GM15510 (cell line): ENCODE measurements around the gene FUCA2.

Source experiments
- POLR2A ChIP-seq: IDR thresholded peaks from 3 replicates; pipeline ENCODE4 v1.6.1; 2011; ENCODE audit warnings: borderline replicate concordance; ENCODE audit not compliant: insufficient read length; ENCODE audit errors: extremely low read depth

FUCA2 gene

GRCh38 chr6:143482593-143482992, 28.9 kb downstream of the FUCA2 start:
- TF ChIP-seq POLR2A, result no peak

GRCh38 chr6:143478479-143479062, 32.9 kb downstream of the FUCA2 start:
- no peak for TF ChIP-seq POLR2A

GRCh38 chr6:143476545-143476944, 35.0 kb downstream of the FUCA2 start:
- TF ChIP-seq POLR2A, result no peak

DNA sequence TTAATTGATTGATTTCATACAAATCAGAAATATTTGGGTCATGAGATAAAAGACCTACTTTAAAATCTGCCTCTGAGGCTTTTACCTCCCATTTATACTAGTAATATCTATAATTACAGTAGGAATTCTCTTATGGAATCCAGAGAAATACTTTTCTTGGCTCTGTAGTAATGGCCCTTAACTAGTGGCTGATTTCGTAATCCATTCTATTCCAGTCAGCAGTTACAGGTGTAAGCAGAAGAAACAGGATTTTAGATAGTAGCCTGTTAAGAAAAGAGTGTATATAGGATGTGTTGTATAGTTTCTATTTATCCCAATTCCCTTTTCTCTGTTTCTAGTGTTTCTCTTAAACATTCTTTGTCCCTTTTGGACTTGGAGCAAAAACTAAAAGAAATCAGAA, 39.7 kb downstream of the FUCA2 start:
- TF ChIP-seq POLR2A, result no peak

- TF ChIP-seq POLR2A, result no peak
Measured at GRCh38 chr6:143468026-143468425, 43.5 kb downstream of the FUCA2 start.

GRCh38 chr6:143465546-143465945, 46.0 kb downstream of the FUCA2 start:
- TF ChIP-seq POLR2A, result no peak

DNA sequence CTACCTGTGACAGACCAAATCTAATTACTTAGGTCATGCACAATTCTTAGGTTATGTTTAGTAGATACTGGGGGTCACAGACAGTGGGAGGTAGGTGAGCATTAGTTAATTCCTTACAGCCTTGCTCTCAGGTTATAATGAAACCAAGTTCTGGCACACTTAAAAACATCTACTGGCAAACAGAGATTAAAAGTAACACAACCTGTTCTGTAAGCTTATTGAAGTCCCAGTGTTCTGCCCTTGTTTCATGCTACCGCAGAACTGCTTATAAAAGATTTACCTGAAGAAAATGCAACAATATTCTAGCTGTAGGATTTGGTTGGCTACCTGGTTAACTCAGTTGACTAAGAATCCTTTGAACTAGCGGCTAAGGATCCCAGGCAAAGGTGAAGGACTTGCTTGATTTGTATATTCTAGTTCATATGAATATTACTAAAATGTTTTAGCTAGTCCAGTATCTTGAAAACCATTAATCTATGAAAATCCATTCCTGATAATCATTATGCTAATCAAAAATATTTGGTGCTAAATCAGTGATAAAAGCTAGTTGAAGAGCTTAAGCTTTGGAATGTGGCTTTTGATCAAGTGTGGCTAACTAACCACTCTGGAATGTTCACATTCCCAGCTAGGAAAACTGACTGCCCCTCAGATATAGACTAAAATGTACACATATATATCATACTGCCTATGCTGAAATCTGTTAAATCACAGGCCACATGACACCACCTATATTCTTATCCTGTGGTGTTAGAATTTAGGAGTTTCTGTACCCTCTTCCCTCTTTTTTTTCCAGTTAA, 53.8 kb downstream of the FUCA2 start:
- no peak for TF ChIP-seq POLR2A

GRCh38 chr6:143451531-143451930, 60.0 kb downstream of the FUCA2 start:
- TF ChIP-seq POLR2A, result no peak

- peak; percentile 71 for TF ChIP-seq POLR2A
Measured at GRCh38 chr6:143450453-143451371, 60.8 kb downstream of the FUCA2 start, which contains the start of the genes ADAT2 and PEX3. ADAT2 (minus strand) TSS chr6:143450695; CDS start chr6:143450658, 37 bp downstream. PEX3 (plus strand) TSS chr6:143450805; CDS start chr6:143451043, 238 bp downstream.

DNA sequence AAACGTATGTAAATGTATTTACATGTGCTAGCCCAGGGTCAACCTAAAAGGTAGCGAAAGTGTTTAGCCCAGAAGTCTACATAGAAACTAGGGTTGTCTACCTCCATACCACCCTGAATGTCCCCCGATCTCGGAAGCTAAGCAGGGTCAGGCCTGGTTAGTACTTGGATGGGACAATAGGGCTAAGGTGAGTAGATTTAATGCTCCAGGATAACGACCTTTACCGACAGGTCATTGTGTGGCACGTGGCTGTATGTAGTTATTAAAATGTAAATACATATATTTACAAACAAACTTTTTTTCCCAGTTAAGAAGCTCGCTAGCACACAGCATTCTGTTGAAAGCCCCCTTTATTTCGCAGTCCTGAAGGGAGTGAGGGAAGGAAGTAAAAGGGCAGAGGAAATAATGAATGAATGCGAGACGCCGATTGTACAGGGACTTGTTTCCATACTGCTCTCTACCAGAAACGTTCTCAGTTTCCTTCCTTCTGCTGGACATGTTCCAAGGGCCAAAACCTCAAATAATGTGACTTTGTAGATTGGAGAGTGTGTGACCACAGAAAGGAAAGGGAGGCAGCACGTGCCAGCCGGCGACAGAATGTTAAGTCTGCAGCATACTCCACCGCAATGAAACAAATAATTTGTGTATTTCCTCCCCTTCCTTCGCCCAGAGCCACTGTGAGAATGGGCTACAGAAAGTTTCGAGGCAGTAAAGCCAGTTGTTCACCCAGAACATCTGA, 61.6 kb downstream of the FUCA2 start:
- TF ChIP-seq POLR2A, result no peak

DNA sequence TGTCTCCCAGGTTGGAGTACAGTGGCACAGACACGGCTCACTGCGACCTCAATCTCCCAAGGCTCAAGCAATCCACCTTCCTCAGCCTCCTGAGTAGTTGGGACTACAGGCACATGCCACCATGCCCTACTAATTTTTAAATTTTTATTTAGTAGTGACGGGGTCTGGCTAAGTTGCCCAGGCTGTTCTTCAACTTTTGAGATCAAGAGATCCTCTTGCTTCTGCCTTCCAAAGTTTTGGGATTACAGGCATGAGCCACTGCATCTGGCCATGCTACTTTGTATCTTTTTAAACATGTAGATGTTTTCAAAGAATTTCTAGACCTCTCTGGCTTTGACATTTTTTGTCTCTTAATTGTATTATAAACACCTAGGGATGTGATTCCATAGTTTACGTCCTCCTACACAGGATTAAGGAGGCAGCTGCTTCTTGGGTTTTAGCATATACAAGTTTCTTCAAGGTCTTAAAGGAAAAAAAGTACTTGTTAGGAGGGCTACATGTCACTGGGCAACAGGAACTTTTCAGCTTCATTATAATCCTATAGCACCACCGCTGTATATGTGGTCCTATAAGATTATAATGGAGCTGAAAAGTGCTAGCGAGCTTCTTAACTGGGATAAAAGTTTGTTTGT, 62.3 kb downstream of the FUCA2 start:
- no peak for TF ChIP-seq POLR2A
